Upper lobe of left lung (tissue), 4 donors: ENCODE data around the gene F11.

ENCODE experiments used
- CTCF ChIP-seq, 6 experiments: fragments of 450-650 bp in 4 of 6; fragments of 200-600 bp in 2 of 6; sonication (generic) in 2 of 6; IDR thresholded peaks; one replicate each; pipeline ENCODE4 v1.5.1; 2016 to 2019; ENCODE audit warnings: antibody characterized with exemption in 6 of 6
- EP300 ChIP-seq, 4 donors: sonication (generic); formaldehyde crosslinking; IDR thresholded peaks; one replicate each; pipeline ENCODE4 v1.5.1; 2017; ENCODE audit warnings: antibody characterized with exemption in 4 of 4, control low read depth in 2 of 4

- TF ChIP-seq CTCF (IDR thresholded peaks at IDR 0.05) (no peak), EP300 (IDR thresholded peaks at IDR 0.05) (no peak)
These were observed 69.8 kb downstream of the F11 start for GRCh38 chr4:186335793-186336192.
